ENCODE measurements around the gene TMEM181.
"Not testable (repeated sequence)": the region's sequence is repeated elsewhere in the genome, so short reads cannot be mapped to it uniquely, and the experiment has no call there.

Gene TMEM181

DNA sequence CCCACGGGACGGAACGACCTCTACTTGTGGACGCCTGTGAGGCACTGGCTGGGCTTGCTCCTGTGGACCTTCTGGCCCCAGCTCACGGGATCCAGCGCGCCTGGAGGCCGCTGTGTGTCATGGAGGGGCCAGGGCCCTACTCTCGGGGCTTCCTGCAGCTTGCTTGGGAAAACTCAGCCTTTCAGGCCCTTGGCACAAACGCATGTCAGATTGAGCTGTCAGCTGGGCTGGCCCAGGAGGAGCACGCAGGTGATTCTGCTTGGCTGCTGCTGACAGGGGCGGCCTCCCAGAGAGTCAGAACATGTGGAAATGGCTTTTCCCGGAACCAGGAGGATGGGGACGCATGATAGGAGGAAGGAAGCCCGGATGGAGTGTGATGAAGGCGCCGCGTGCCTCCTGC is 39.7 kb downstream of the TMEM181 start:
- Histone ChIP-seq H3K4me1 (ENCODE audit: low read depth, poor library complexity, severe bottlenecking) (no peaks in the 10 kb centered on the region), H3K27ac (no peak overlapping the region), H4K20me1 (ENCODE audit: insufficient read depth) (no peaks in the 10 kb centered on the region), H3K27me3 (ENCODE audit: insufficient read depth, low read depth) (no peaks in the 10 kb centered on the region), H3K9ac (no peak overlapping the region), H3K79me2 (ENCODE audit: insufficient read depth, low read depth) (no peaks in the 10 kb centered on the region), H2AFZ (ENCODE audit: low read depth) (no peak overlapping the region), H3K4me3 (IDR thresholded peaks at IDR 0.05; ENCODE audit: insufficient read depth, low read depth, low read length) (no peak overlapping the region), H3K36me3 (ENCODE audit: insufficient read depth) (no peaks in the 10 kb centered on the region), H3K4me2 (no peak overlapping the region)
- TF ChIP-seq, protein P1, sequence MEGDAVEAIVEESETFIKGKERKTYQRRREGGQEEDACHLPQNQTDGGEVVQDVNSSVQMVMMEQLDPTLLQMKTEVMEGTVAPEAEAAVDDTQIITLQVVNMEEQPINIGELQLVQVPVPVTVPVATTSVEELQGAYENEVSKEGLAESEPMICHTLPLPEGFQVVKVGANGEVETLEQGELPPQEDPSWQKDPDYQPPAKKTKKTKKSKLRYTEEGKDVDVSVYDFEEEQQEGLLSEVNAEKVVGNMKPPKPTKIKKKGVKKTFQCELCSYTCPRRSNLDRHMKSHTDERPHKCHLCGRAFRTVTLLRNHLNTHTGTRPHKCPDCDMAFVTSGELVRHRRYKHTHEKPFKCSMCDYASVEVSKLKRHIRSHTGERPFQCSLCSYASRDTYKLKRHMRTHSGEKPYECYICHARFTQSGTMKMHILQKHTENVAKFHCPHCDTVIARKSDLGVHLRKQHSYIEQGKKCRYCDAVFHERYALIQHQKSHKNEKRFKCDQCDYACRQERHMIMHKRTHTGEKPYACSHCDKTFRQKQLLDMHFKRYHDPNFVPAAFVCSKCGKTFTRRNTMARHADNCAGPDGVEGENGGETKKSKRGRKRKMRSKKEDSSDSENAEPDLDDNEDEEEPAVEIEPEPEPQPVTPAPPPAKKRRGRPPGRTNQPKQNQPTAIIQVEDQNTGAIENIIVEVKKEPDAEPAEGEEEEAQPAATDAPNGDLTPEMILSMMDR (conservative IDR thresholded peaks at IDR 0.05; ENCODE audit: low read depth, low read length) = no peak

DNA sequence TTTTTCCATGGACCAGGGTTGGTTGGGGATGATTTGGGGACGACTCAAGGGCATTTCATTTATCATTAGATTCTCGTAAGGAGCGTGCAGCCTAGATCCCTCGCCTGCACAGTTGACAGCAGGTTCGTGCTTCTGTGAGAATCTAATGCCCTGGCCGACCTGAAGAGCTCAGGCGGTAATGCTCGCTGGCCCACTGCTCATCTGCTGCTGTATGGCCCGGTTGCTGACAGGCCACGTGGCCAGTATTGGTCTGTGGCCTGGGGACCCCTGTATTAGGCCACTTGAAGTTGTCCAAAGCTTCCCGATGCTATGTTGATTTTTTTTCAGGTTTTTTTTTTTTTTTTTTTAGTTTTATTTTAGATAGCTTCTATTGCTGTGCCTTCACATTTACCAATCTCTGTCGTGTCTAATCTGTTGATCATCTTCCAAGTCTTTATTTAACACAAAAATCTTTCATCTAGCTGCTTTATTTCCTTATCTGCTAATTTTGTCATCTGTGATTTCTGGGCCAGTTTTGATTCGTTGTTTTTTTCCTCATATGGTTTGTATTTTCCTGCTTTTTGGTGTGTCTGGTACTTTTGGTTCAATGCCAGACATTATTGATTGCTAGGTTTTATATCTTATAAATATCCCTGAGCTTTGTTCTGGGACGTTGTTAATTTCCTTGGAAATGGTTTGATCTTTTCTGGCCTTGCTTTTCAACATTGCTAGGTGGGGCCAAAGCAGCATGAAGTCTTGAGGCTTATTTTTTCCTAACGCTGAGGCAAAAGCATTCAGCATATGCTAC is 43.6 kb downstream of the TMEM181 start:
- H4K20me1 ChIP-seq (ENCODE audit: insufficient read depth) = no peaks in the 10 kb centered on the region
- H3K4me3 ChIP-seq (IDR thresholded peaks at IDR 0.05; ENCODE audit: insufficient read depth, low read depth, low read length) = no peak overlapping the region
- H3K27ac ChIP-seq = no peak overlapping the region
- H3K79me2 ChIP-seq (ENCODE audit: insufficient read depth, low read depth) = no peaks in the 10 kb centered on the region
- H2AFZ ChIP-seq (ENCODE audit: low read depth) = no peak overlapping the region
- no peaks in the 10 kb centered on the region for H3K36me3 ChIP-seq (ENCODE audit: insufficient read depth)
- TF ChIP-seq, protein P1 (conservative IDR thresholded peaks at IDR 0.05; ENCODE audit: low read depth, low read length) = no peak
- no peaks in the 10 kb centered on the region for H3K27me3 ChIP-seq (ENCODE audit: insufficient read depth, low read depth)
- H3K4me1 ChIP-seq (ENCODE audit: low read depth, poor library complexity, severe bottlenecking) = no peaks in the 10 kb centered on the region
- no peak overlapping the region for H3K9ac ChIP-seq
- no peak overlapping the region for H3K4me2 ChIP-seq

DNA sequence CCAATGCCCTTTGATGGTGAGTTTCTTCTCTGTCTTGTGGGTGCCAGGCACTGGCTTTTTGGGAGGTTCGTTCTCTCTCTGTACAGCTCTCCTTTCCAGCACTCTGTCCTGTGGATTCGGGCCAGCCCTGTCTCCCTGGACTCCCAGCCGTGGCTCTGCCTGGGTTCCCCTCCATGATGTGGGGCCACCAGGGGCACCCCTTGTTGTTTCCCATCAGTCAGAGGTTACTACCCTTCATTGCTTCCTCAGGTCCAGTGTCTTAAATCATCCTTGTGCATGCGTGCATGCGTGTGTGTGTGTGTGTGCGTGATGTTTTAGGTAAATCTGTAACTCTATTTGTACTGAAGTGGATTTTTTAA is 44.1 kb downstream of the TMEM181 start:
- no peak overlapping the region for H3K27ac ChIP-seq
- no peak overlapping the region for H3K4me3 ChIP-seq (IDR thresholded peaks at IDR 0.05; ENCODE audit: insufficient read depth, low read depth, low read length)
- H3K9ac ChIP-seq = no peak overlapping the region
- no peaks in the 10 kb centered on the region for H3K36me3 ChIP-seq (ENCODE audit: insufficient read depth)
- H3K4me1 ChIP-seq (ENCODE audit: low read depth, poor library complexity, severe bottlenecking) = no peaks in the 10 kb centered on the region
- H3K27me3 ChIP-seq (ENCODE audit: insufficient read depth, low read depth) = no peaks in the 10 kb centered on the region
- H3K4me2 ChIP-seq = no peak overlapping the region
- no peaks in the 10 kb centered on the region for H4K20me1 ChIP-seq (ENCODE audit: insufficient read depth)
- H3K79me2 ChIP-seq (ENCODE audit: insufficient read depth, low read depth) = no peaks in the 10 kb centered on the region
- TF ChIP-seq, protein P1 (conservative IDR thresholded peaks at IDR 0.05; ENCODE audit: low read depth, low read length) = no peak
- no peak overlapping the region for H2AFZ ChIP-seq (ENCODE audit: low read depth)

DNA sequence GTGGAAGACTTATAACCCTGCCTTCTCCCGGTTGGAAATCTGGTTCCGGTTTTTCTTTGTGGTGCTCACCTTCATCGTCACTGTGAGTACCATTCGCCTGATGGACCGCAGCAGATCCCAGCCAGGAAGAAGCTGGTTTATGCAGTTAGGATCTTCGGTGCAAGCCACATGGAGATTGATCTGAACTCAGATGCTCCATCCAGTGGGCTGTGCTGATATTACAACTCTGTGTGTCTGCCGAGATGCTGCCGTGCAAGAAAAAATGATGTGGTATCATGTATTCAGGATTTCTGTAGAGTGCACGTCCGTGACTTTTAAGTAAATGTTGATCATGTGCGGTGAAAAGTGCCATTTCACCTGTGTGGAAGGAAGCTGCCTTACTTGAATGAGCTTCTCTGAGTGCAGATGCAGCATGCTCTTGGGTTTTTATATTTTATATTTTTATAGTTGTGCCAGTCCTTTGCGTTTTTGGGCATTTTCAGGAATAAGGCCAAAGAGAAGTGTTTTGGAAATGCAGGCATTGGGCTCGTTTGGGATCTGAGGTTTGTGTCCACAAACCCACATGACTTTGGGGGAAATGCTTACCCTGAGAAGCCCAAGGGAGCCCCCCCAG is 45.5 kb downstream of the TMEM181 start:
- H3K79me2 ChIP-seq (ENCODE audit: insufficient read depth, low read depth) = no peaks in the 10 kb centered on the region
- no peak overlapping the region for H2AFZ ChIP-seq (ENCODE audit: low read depth)
- no peak overlapping the region for H3K4me2 ChIP-seq
- no peaks in the 10 kb centered on the region for H3K27me3 ChIP-seq (ENCODE audit: insufficient read depth, low read depth)
- TF ChIP-seq, protein P1 (conservative IDR thresholded peaks at IDR 0.05; ENCODE audit: low read depth, low read length) = peak; percentile 67
- no peak overlapping the region for H3K27ac ChIP-seq
- H3K36me3 ChIP-seq (ENCODE audit: insufficient read depth) = no peaks in the 10 kb centered on the region
- H4K20me1 ChIP-seq (ENCODE audit: insufficient read depth) = no peaks in the 10 kb centered on the region
- H3K4me3 ChIP-seq (IDR thresholded peaks at IDR 0.05; ENCODE audit: insufficient read depth, low read depth, low read length) = no peak overlapping the region
- no peaks in the 10 kb centered on the region for H3K4me1 ChIP-seq (ENCODE audit: low read depth, poor library complexity, severe bottlenecking)
- H3K9ac ChIP-seq = no peak overlapping the region

DNA sequence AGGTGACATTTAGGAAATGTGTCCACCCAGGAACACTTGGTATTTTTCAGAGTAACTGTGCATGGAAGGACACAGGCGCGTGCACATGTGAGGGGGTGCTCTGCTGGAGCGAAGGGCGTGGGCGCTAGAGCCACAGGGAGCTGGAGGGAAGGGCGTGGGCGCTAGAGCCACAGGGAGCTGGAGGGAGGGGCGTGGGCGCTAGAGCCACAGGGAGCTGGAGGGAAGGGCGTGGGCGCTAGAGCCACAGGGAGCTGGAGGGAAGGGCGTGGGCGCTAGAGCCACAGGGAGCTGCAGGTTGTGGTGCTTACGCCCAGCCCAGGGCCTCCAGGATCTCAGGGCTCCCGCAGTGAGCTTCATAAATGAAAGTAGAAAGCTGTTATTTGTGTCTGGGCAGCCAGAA is 46.1 kb downstream of the TMEM181 start:
- not testable (repeated sequence) for H3K27ac ChIP-seq; H3K79me2 ChIP-seq (ENCODE audit: insufficient read depth, low read depth); H3K4me2 ChIP-seq; H2AFZ ChIP-seq (ENCODE audit: low read depth); H3K4me1 ChIP-seq (ENCODE audit: low read depth, poor library complexity, severe bottlenecking); H3K4me3 ChIP-seq (IDR thresholded peaks at IDR 0.05; ENCODE audit: insufficient read depth, low read depth, low read length); H3K27me3 ChIP-seq (ENCODE audit: insufficient read depth, low read depth); H4K20me1 ChIP-seq (ENCODE audit: insufficient read depth); H3K36me3 ChIP-seq (ENCODE audit: insufficient read depth); H3K9ac ChIP-seq
